Hypothalamus (tissue), 51 donors: ENCODE data around the gene DSCAML1.

Source experiments
- DNase-seq, 51 donors: peaks; one replicate each; lab custom pipeline; 2025; lab: John Stamatoyannopoulos, UW

The DSCAML1 gene

GRCh38 chr11:117799634-117800033 lies 2.6 kb upstream of the DSCAML1 start:
- DNase-seq: no peak

- DNase-seq: no peak
Measured at GRCh38 chr11:117796456-117796871, 552 bp downstream of the DSCAML1 start.

GRCh38 chr11:117795638-117796455 lies 1.2 kb downstream of the DSCAML1 start:
- peak in 4 of 51 donors; percentile 22 to 54 (median 32) for DNase-seq

GRCh38 chr11:117794772-117795629 lies 2.0 kb downstream of the DSCAML1 start:
- DNase-seq: peak in 2 of 51 donors; percentile 48 to 57

GRCh38 chr11:117794135-117794534 lies 2.9 kb downstream of the DSCAML1 start:
- peak in 10 of 51 donors; percentile 14 to 55 (median 30) for DNase-seq

- DNase-seq: peak in 4 of 51 donors; percentile 21 to 55 (median 38)
Measured at GRCh38 chr11:117793583-117793982, 3.4 kb downstream of the DSCAML1 start.

GRCh38 chr11:117792992-117793391 lies 4.0 kb downstream of the DSCAML1 start:
- peak in 3 of 51 donors; percentile 14 to 40 (median 20) for DNase-seq

- no peak for DNase-seq
Measured at GRCh38 chr11:117792241-117792640, 4.8 kb downstream of the DSCAML1 start.

GRCh38 chr11:117790279-117790678 lies 6.7 kb downstream of the DSCAML1 start:
- DNase-seq: no peak

GRCh38 chr11:117789241-117789640 lies 7.8 kb downstream of the DSCAML1 start:
- DNase-seq: no peak

- no peak for DNase-seq
Measured at GRCh38 chr11:117786135-117786870, 10.7 kb downstream of the DSCAML1 start.

GRCh38 chr11:117782101-117782500 lies 14.9 kb downstream of the DSCAML1 start:
- DNase-seq: no peak

GRCh38 chr11:117781627-117782026 lies 15.4 kb downstream of the DSCAML1 start:
- DNase-seq: no peak

GRCh38 chr11:117780456-117780855 lies 16.6 kb downstream of the DSCAML1 start:
- DNase-seq: no peak

GRCh38 chr11:117774553-117774952 lies 22.5 kb downstream of the DSCAML1 start:
- DNase-seq: no peak

- no peak for DNase-seq
Measured at GRCh38 chr11:117772360-117772759, 24.7 kb downstream of the DSCAML1 start.

- DNase-seq: peak in 2 of 51 donors; percentile 28 to 29
Measured at GRCh38 chr11:117771841-117772240, 25.2 kb downstream of the DSCAML1 start.

GRCh38 chr11:117771197-117771596 lies 25.8 kb downstream of the DSCAML1 start:
- peak in 33 of 51 donors; percentile 15 to 87 (median 58) for DNase-seq

- no peak for DNase-seq
Measured at GRCh38 chr11:117770061-117770460, 27.0 kb downstream of the DSCAML1 start.

- no peak for DNase-seq
Measured at GRCh38 chr11:117769533-117769932, 27.5 kb downstream of the DSCAML1 start.

GRCh38 chr11:117768506-117768905 lies 28.5 kb downstream of the DSCAML1 start:
- DNase-seq: no peak
